LHCN-M2 (cell line): Measurements from ENCODE around the gene POLR1B. TPM values are rescaled to one million over a fixed set of nuclear protein-coding genes. Genes with fewer than 3 reads are reported as not detected.
"Not testable (repeated sequence)": the region's sequence is repeated elsewhere in the genome, so short reads cannot be mapped to it uniquely, and the experiment has no call there.

ENCODE experiments used
- DNase-seq: peaks from one replicate; pipeline ENCODE4 v3.0.0-alpha.2; 2012; ENCODE audit warnings: low read depth
- polyA plus RNA-seq: library from polyadenylated mRNA; unstranded; fragments of >200 nt; gene quantifications from one replicate; pipeline ENCODE4 v1.2.1, GENCODE V29; 2012; ENCODE audit warnings: missing spikeins
- total RNA-seq: library from RNA; depleted of rRNA; stranded (reverse); fragments of >200 nt; gene quantifications from 2 replicates; pipeline ENCODE4 v1.2.3, GENCODE V29; 2014; rRNA removed

POLR1B gene, protein sequence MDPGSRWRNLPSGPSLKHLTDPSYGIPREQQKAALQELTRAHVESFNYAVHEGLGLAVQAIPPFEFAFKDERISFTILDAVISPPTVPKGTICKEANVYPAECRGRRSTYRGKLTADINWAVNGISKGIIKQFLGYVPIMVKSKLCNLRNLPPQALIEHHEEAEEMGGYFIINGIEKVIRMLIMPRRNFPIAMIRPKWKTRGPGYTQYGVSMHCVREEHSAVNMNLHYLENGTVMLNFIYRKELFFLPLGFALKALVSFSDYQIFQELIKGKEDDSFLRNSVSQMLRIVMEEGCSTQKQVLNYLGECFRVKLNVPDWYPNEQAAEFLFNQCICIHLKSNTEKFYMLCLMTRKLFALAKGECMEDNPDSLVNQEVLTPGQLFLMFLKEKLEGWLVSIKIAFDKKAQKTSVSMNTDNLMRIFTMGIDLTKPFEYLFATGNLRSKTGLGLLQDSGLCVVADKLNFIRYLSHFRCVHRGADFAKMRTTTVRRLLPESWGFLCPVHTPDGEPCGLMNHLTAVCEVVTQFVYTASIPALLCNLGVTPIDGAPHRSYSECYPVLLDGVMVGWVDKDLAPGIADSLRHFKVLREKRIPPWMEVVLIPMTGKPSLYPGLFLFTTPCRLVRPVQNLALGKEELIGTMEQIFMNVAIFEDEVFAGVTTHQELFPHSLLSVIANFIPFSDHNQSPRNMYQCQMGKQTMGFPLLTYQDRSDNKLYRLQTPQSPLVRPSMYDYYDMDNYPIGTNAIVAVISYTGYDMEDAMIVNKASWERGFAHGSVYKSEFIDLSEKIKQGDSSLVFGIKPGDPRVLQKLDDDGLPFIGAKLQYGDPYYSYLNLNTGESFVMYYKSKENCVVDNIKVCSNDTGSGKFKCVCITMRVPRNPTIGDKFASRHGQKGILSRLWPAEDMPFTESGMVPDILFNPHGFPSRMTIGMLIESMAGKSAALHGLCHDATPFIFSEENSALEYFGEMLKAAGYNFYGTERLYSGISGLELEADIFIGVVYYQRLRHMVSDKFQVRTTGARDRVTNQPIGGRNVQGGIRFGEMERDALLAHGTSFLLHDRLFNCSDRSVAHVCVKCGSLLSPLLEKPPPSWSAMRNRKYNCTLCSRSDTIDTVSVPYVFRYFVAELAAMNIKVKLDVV
- 14.6 and 14.8 TPM in 2 replicates for total RNA-seq
- polyA plus RNA-seq: 5.6 TPM

DNA sequence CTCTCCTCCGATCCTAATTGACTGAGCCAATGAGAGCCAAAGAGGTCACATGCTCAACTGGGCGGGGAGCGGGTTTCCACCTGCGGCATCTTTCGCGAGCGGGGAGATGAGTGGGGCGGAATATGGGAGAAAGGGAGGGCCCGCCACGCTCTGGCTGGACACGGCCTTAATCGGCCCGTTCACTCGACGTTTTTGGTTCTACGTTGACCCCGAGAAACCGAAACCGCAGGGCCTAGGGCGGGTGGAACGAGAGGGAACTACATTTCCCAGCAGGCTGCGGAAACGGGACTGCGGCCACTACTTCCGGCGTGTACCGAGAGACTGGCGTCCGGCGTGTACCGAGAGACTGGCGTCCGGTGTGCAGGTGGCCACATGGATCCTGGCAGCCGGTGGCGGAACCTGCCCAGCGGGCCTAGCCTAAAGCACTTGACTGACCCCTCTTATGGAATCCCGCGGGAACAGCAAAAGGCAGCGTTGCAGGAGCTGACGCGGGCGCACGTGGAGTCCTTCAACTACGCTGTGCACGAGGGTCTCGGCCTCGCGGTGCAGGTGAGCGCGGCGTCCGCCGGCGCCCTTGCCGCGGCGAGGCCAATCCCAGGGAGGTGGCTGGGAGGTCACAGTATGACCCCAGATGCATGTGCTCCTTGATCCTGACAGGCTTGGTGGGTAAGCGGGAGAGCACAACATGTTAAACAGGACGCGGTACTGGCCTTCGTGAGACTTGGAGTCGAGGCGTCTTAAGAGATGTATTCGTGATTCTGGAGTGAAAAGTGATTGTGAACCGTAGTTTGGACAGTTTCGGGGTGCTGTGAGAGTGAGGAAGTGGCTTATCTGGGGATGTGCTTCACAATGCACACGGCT is at the start of gene POLR1B:
Gene POLR1B (plus strand): TSS at position 343 of the 861 bp plus-strand sequence. CDS start 30 bp downstream, at position 373.
- peak; percentile 78 for DNase-seq

DNA sequence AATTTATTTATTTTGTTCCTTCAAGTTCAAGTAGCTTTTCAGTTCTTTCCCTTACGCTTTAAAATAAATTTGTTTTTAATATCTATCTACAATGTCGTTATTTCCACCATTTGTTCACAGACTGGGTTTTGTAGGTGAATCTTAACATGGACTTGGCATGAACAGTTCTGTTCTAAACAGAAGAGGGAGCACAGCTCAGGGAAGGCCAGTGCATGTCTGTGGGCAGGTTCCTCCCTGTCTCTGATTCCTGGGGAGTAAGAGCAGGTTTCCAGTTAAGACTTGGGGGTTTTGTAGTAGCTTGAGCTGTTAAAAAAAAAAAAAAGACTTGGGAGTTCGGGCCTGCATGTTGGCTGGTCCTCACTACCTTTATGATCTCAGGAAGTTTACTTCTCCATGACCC is 49.2 kb upstream of the POLR1B start:
- no peak for DNase-seq

DNA sequence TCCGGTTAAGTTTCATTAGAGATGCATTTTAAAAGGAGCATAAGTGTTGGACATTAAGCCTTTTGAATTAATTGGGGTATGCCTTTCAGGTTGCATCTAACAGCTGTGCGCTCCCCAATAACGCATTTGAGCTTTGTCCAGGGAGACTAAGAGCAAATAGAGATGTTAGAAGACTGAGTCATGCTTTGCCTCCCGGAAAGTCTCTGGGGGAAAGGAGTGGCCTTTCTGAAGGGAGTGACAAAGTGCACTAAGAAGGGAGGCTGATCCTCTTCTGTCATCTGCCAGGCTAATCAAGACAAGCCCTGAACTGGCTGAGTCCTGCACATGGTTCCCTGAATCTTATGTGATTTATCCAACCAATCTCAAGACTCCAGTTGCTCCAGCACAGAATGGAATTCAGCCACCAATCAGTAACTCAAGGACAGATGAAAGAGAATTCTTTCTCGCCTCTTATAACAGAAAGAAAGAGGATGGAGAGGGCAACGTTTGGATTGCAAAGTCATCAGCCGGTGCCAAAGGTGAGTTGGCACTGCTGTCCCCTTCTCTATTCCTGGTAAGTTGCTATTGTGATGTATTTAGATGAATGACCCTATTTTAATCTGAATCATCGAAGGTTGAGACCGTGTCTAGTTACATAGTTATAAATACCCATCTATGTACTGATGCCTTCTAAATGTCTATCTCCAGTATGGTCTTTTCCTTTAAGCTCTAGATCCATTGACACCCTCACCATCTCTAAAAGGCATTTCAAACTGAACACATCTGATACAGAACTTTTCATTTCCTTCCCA is 48.2 kb upstream of the POLR1B start:
- peak; percentile 88 for DNase-seq

DNA sequence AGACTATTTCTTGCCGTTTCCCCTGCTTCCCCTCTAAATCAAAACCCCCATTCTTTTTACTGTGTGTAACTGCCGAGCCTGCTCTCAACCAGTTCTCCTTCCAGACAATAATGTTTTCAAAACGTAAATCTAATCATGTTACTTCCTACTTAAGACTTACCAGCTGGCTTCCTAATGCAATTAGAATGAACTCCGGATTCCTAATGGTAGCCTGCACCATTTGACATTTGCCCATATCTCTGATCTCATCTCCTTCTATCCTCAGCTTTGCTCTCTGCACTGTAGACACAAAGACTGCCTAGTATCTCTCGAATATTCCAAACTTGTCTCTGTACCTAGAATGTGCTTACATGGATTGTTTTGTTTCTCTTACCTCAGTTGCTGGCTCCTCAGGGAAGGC is 47.4 kb upstream of the POLR1B start:
- DNase-seq: no peak

DNA sequence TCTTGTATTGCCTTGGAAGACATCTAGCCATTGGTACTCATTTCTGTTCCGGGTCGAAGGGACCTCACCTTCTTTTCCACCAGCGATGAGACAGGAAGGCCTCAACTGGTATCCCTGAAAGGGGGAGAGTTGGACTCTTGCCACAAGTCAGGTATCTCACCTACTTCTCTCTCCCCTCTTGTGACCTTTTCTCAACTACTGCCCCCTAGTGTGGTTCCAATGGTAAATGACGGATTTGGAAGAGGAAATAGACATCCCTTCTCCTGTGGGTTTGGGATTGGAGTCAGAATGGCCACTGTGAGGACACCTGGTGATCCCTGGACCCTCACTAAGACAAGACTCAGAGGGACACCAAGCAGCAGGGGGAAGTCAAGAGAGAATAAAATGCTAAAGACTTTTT is 46.4 kb upstream of the POLR1B start:
- not testable (repeated sequence) for DNase-seq

DNA sequence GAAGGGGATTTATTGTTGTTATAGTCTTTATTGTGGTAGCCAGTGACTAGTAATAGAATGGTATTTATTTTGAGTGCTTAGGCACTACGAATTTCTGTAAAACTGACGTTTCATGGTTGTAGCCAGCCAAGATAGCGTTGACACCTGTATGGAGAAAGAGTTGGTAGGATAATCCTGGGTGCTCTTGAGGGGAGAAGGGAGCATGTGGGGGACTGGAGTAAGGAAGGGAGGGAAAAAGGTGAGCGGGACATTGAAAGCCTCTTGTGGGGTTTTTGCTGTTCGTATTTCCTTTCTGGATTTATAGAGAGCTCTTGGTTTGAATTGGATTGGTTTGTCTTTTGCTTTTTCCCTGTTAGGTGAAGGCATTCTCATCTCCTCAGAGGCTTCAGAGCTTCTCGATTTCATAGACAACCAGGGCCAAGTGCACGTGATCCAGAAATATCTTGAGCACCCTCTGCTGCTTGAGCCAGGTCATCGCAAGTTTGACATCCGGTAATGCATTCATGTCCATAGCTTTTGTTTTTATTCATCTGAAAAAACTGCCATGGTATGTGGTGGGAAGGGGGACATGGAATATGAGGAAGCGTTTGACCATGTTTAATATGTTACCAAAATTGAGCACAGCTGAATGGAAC is 41.3 kb upstream of the POLR1B start:
- DNase-seq: peak; percentile 60

DNA sequence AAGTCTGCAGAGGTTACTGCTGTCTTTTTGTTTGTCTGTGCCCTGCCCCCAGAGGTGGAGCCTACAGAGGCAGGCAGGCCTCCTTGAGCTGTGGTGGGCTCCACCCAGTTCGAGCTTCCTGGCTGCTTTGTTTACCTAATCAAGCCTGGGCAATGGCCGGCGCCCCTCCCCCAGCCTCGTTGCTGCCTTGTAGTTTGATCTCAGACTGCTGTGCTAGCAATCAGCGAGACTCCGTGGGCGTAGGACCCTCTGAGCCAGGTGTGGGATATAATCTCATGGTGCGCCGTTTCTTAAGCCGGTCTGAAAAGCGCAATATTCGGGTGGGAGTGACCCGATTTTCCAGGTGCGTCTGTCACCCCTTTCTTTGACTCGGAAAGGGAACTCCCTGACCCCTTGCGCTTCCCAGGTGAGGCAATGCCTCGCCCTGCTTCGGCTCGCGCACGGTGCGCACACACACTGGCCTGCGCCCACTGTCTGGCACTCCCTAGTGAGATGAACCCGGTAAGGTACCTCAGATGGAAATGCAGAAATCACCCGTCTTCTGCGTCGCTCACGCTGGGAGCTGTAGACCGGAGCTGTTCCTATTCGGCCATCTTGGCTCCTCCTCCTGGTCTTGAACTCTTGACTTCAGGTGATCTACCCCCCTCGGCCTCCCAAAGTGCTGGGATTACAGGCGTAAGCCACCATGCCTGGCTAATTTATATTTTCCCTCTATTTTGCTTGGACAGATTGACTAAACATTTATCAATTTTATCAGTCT is 32.8 kb upstream of the POLR1B start:
- not testable (repeated sequence) for DNase-seq

DNA sequence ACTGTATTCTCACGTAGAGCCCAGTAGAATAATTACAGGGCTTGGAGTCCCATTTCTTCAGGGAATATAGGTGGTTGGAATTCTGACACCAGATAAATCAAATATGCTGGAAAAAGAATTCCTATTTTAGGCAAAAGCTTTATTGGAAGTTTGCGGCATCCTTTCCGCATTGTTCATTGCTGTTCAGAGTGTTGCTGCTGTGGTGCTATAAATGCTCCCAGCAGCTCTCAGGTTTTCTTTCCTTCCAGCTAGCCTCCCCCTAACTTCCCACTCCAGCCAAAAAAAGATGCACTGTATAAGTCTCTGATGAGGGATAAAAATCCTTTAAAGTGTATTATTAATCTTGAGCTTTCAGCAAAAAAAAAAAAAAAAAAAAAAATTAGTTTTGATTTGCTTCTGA is 25.5 kb upstream of the POLR1B start:
- no peak for DNase-seq

DNA sequence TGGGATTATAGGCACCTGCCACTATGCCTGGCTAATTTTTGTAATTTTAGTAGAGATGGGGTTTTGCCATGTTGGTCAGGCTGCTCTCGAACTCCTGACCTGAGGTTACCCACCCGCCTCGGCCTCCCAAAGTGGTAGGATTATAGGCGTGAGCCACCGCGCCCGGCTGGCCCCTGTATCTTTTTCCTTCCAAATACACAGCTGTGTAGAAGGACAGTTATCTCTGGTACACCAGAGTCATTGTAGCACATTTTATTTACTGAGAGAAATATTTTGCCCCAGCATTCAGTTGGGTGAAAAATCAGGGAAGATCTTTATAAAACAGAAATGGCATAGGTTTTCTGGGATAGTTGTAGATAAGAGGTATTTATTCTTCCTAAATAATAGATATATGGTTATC is 23.5 kb upstream of the POLR1B start:
- DNase-seq: no peak

DNA sequence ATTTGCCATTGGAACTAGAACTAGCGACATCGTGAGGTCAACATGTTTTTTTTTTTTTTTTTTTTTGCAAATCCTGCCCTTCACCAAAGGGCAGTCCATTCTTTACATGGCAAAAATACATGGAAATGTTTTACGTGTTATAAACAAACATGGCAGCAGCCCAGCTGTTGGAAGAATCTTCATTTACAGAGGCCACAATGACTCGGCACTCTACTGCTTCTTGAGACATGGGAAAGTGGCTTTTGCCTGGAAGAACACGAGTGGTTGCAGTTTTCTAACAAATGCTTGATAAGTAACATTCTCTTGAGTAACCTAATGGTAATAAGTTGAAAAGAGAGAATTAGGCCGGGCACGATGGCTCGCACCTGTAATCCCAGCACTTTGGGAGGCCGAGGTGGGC is 22.8 kb upstream of the POLR1B start:
- DNase-seq: peak; percentile 13

DNA sequence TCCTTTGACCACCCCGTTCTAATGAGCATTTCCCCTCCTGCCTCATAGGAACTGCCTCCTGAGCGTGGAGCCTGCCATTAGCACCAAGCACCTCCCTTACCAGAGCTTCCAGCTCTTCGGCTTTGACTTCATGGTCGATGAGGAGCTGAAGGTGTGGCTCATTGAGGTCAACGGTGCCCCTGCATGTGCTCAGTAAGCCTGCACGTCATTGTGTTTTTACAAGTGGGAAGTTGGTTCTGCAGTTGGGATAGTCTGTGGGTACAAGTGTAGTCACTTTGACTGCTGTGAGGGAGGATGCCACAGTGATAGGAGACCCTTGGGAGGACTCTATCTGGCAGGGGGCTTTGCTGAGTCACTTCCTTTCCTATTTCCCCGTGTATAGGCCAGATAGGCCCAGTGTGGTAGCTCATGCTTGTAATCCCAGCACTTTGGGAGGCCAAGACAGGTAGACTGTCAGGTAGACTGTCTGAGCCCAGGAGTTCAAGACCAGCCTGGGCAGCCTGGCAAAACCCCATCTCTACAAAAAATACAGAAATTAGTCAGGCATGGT is 22.0 kb upstream of the POLR1B start:
- DNase-seq: no peak

DNA sequence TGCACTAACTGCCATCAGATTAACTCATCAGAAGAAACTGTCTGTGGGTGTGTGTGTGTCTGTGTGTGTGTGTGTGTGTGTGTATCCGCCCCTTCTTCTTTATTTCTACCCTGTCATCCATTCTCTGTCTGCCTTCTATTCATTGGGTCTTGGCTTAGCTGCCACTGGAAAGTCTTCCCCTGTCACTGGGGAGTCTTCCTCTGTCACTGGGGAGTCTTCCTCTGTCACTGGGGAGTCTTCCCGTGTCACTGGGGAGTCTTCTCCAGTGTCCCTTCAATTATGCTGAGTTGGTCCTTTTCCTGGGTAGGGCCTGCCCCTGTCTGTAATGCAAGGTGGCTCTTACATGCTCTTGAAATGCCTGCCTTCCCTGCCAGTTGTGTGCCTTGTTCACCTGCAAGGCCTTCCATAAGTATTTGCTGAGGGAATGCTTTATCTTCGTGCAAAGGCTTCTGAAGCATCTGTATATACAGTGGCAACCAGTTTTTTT is 18.9 kb upstream of the POLR1B start:
- no peak for DNase-seq

DNA sequence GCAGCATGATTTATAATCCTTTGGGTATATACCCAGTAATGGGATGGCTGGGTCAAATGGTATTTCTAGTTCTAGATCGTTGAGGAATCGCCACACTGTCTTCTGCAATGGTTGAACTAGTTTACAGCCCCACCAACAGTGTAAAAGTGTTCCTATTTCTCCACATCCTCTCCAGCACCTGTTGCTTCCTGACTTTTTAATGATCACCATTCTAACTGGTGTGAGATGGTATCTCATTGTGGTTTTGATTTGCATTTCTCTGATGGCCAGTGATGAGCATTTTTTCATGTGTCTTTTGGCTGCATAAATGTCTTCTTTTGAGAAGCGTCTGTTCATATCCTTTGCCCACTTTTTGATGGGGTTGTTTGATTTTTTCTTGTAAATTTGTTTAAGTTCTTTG is 18.0 kb upstream of the POLR1B start:
- not testable (repeated sequence) for DNase-seq

DNA sequence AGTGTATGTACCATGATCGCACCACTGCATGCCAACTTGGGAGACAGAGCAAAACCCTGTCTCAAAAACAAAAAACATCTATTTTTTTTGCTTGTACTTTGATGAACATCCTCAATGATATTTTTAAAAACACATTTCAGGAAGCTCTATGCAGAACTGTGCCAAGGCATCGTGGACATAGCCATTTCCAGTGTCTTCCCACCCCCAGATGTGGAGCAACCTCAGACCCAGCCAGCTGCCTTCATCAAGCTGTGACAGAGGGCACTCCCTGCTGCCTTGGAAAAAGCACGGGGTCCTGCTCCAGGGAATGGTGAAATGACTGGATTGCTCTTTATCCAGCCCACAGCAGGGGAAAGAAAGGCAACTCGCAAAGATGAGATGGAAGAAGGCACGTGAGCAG is 13.7 kb upstream of the POLR1B start:
- DNase-seq: no peak

DNA sequence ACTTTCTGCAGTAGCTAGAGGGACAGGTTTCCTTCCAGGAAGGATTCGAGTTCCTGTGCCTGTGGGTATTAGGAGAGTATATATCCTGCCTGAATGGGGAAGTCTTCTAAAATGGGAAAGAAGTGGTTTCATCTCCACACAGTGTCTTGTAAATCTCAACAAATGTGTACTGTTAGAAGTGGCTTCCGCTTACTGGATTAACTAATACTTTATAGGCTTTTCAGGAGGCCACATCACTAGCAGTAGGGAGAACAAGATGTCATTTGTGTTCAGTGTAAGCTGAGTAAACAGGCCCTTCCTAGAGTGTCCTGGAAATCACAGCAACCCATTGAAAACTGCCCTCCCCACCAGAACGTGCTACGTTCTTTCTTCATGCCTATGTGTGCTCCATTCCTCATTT is 12.5 kb upstream of the POLR1B start:
- no peak for DNase-seq

DNA sequence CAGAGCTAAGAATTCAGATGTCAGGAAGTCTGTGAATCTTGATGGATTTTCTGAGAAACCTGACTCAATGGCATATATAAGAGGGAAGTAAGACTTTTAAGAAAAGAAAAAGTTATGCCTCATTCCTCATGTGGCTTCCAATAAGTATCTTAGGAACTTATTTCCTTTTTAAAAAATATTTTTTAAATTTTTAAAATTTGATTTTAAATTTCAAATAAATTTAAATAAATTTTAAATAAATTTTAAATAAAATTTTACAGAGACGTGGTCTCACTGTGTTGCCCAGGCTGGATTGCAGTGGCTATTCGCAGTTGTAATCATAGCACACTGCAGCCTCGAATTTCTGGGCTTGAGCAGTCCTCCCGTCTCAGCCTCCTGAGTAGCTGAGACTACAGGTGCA is 11.5 kb upstream of the POLR1B start:
- no peak for DNase-seq

DNA sequence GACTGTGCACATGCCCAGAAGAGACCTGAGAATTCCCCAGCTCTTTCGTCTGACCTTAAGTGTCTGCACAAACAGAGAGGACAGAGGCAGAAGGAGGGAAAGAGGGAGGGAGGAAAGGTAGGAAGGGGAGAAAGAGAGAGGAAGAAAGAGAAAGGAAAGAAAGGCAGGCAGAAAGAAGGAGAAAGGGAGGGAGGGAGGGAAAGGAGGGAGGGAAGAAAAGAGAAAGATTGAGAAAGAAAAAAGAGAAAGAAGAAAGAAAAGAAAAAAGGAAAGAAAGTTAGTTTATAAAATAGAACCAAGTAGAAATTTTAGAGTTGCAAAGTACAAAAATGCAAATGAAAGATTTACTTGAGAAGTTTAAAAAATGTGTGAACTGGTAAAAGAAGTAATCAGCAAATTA is 7.4 kb upstream of the POLR1B start:
- no peak for DNase-seq

DNA sequence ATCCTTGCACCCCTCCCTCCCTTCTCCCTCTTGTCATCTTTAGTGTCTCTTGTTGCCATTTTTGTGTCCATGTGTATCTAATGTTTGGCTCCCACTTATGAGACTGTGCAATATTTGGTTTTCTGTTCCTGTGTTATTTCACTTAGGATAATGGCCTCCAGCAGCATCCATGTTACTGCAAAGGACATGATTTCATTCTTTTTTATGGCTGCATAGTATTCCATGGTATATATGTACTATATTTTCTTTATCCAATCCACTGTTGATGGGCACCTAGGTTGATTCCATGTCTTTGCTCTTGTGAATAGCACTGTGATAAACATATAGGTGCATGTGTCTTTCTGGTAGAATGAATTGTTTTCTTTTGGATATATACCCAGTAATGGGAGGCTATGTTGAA is 5.6 kb upstream of the POLR1B start:
- DNase-seq: not testable (repeated sequence)

DNA sequence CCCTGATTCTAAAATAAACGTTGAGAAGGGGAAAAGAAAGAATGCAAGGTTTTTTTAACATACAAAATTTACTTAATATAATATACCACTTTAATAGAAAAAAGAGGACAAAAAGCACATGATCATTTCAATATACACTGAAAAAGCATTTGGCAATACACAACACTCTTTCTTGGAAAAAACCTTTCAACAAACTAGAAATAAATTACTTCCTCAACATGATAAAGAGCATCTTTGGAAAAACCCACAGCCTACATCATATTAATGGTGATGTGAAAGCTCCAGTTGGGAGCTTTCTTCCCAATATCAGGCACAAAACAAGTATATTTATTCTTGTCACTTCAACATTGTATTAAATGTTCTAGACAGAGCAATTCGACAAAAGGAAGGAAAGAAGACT is 3.0 kb upstream of the POLR1B start:
- no peak for DNase-seq
